Heart right ventricle (tissue), 16 donors: ENCODE measurements around the gene P3H2. TPM values are rescaled to one million over a fixed set of nuclear protein-coding genes. Genes with fewer than 3 reads are reported as not detected.

Experiments
- ATAC-seq, 8 donors: fragments of 200-7000 bp; cut with Tn5 transposase; one replicate each; pipeline ENCODE4 v1.9.1; 2020; ENCODE audit warnings: mild to moderate bottlenecking in 8 of 8, moderate library complexity in 8 of 8, moderate number of reproducible peaks in 1 of 8
- DNase-seq, 2 donors: peaks; one replicate each; pipeline ENCODE4 v3.0.0-alpha.2; 2020
- H3K27ac ChIP-seq, 10 donors: fragments of 200-600 bp; sonication (generic) in 2 of 10; one replicate each; pipeline versions ENCODE4 v1.5.0 to v1.8.0; 2020 to 2022; ENCODE audit warnings: mild to moderate bottlenecking in 3 of 10
- H3K27me3 ChIP-seq, 7 donors: fragments of 200-600 bp; one replicate each; pipeline ENCODE4 v1.8.0; 2021 to 2022; ENCODE audit warnings: mild to moderate bottlenecking in 2 of 7
- H3K36me3 ChIP-seq, 9 donors: fragments of 200-600 bp; sonication (generic) in 1 of 9; one replicate each; pipeline versions ENCODE4 v1.5.0 to v1.8.0; 2020 to 2022; ENCODE audit warnings: mild to moderate bottlenecking in 2 of 9
- H3K4me1 ChIP-seq, 9 donors: fragments of 200-600 bp; sonication (generic) in 1 of 9; one replicate each; pipeline versions ENCODE4 v1.5.0 to v1.8.0; 2020 to 2022; ENCODE audit warnings: mild to moderate bottlenecking in 4 of 9
- H3K4me3 ChIP-seq, 10 donors: fragments of 200-600 bp; sonication (generic) in 2 of 10; one replicate each; pipeline versions ENCODE4 v1.5.0 to v1.8.0; 2020 to 2022; ENCODE audit warnings: mild to moderate bottlenecking in 7 of 10, moderate library complexity in 2 of 10
- H3K9me3 ChIP-seq, 11 donors: fragments of 200-600 bp in 10 of 11; sonication (generic) in 2 of 11; one replicate each; pipeline versions ENCODE4 v1.5.0 to v1.8.0; 2013 to 2022; ENCODE audit warnings: mild to moderate bottlenecking in 2 of 11, control low read depth in 1 of 11, moderate library complexity in 1 of 11
- WGBS, 2 donors: extraction: QIAGEN DNeasy Blood & Tissue Kit; methylation state at CpG; one replicate each; pipeline ENCODE4 v1.1.7; 2013; ENCODE audit warnings: inconsistent platforms in 1 of 2; 5-methylcytosine and 5-hydroxymethylcytosine counted together
- intact Hi-C, 10 donors: fragments of 100-400 bp; cut with DNase I; formaldehyde crosslinking; loops; one replicate each; pipeline versions ENCODE4 v1.11.1 to v1.14.2; 2022
- long read RNA-seq, 3 donors: library from polyadenylated mRNA; unstranded; transcript quantifications; one replicate each; pipeline ENCODE4 v2.0.0, GENCODE V29; 2020 to 2021
- polyA plus RNA-seq, 2 donors: library from polyadenylated mRNA; stranded (reverse); fragments of 200-250 nt; gene quantifications; one replicate each; pipeline ENCODE4 v1.2.3, GENCODE V29; 2013
- total RNA-seq, 10 donors: library from RNA; stranded (reverse); fragmentation: NEBNext Ultra II Directional in 3 of 10; extraction: Animal tissue kit (Norgen Biotek cat#: 25700) in 3 of 10; gene quantifications; one replicate each; pipeline versions ENCODE4 v1.2.1 to v1.2.4, GENCODE V29; 2021 to 2023
- TF ChIP-seq, protein P1 (sequence below), 9 donors: fragments of 200-600 bp; sonication (generic) in 2 of 9; IDR thresholded peaks; one replicate each; pipeline versions ENCODE4 v1.5.0 to v1.8.0; 2021 to 2022; ENCODE audit warnings: antibody characterized with exemption in 9 of 9, mild to moderate bottlenecking in 5 of 9, moderate library complexity in 1 of 9
- donor health status: Arrhythmogenic right ventricular cardiomyopathy.
- donor health status: ischemic (EF 13 %, LVEDD 7.1; RV severe dilation, severe dysfunction).
- donor health status: healthy with polysubstance abuse.
- donor health status: DM: no; HTN: yes; CAD: no.
- donor health status: DM: no; HTN: no; CAD: no.
- donor health status: ischemic (EF 25% LVEDD 6.9; RV normal size, moderate dysfunction).
- donor health status: ischemic (EF 25% LVEDD 5.7; RV mildly dilated, moderate dysfunction).
- donor health status: healthy.
- donor health status: DM: yes; HTN: yes; CAD: no.
- donor health status: Ischemic cardiomyopathy.
- donor health status: ischemic (EF 35%, LVEDD 5.7; RV mildly dilated, moderate dysfunction).
- donor health status: nonischemic (EF 11% LVEDD 7.7; RV severe dilation, severe dysfunction).
- donor health status: DM: yes; HTN: yes; CAD: no.
- donor health status: PGD.
- donor health status: ischemic (EF 29% LVEDD 5.4; RV normal size, mild dysfunction).
- donor health status: nonischemic (EF 23%, LVEDD 6.1; RV moderate dilation, normal function).

P3H2 gene, protein sequence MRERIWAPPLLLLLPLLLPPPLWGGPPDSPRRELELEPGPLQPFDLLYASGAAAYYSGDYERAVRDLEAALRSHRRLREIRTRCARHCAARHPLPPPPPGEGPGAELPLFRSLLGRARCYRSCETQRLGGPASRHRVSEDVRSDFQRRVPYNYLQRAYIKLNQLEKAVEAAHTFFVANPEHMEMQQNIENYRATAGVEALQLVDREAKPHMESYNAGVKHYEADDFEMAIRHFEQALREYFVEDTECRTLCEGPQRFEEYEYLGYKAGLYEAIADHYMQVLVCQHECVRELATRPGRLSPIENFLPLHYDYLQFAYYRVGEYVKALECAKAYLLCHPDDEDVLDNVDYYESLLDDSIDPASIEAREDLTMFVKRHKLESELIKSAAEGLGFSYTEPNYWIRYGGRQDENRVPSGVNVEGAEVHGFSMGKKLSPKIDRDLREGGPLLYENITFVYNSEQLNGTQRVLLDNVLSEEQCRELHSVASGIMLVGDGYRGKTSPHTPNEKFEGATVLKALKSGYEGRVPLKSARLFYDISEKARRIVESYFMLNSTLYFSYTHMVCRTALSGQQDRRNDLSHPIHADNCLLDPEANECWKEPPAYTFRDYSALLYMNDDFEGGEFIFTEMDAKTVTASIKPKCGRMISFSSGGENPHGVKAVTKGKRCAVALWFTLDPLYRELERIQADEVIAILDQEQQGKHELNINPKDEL
- total RNA-seq (10 to 100 TPM in 3 of 10 donors, 1 to 10 TPM in 6, under 1 TPM in 1; 0.49 to 28.8 (median 4.4) TPM), polyA plus RNA-seq (under 1 TPM; 0.51 to 0.73 TPM)
- long read RNA-seq, donor 1 = 0 reads
- long read RNA-seq, donor 2, partial matches to known transcripts = 0 of 2 reads
- long read RNA-seq, donor 2, other reads (novel, unspliced or antisense) = 0 of 2 reads
- long read RNA-seq, donor 3, partial matches to known transcripts = 0 of 3 reads
- long read RNA-seq, donor 3, other reads (novel, unspliced or antisense) = 0 of 3 reads

DNA sequence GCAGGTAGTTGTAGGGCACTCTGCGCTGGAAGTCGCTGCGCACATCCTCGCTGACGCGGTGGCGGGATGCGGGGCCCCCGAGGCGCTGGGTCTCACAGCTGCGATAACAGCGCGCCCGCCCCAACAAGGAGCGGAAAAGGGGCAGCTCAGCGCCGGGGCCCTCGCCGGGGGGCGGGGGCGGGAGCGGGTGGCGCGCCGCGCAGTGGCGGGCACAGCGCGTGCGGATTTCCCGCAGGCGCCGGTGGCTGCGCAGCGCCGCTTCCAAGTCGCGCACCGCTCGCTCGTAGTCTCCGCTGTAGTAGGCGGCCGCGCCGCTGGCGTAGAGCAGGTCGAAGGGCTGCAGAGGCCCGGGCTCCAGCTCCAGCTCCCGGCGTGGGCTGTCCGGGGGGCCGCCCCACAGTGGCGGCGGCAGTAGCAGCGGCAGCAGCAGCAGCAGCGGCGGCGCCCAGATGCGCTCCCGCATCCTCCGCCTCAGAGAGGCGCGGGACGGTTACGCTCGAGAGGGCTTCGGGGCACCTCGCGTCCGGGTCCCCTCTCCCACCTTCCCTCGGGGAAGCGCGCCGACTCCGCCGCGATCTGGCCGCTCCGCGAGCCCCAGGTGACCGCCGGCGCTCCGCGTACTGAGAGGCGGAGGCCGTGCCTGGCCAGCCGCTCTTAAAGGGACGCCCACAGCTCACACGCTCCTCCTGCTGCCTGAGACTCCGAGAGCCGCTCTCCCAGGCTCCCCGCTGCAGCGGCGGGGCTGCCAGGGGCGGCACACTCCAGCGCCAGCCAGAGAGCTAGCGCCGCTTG is at the start of gene P3H2:
TSS of gene P3H2 (minus strand) at position 629 of the 792 bp plus-strand sequence. CDS start at position 463, 166 bp downstream.
- Histone ChIP-seq H3K9me3 (no peaks in the 10 kb centered on the region), H3K27ac (peak within 1 kb of the TSS in 7 of 10 donors; percentile 52 to 77 (median 72)), H3K4me1 (peaks cover 2 to 17% (median 7%) of the 10 kb centered on the region in 9 donors), H3K36me3 (no peaks in the 10 kb centered on the region), H3K4me3 (peak within 1 kb of the TSS; percentile 36 to 89 (median 70)), H3K27me3 (peaks cover 0 to 57% (median 8%) of the 10 kb centered on the region in 7 donors)
- DNase-seq (peak; percentile 76 to 80), ATAC-seq (peak; percentile 98 to 100 (median 99))
- WGBS, 2 donors = 1% methylated on average over 84 to 100 of the region's 100 CpGs
- TF ChIP-seq, protein P1, sequence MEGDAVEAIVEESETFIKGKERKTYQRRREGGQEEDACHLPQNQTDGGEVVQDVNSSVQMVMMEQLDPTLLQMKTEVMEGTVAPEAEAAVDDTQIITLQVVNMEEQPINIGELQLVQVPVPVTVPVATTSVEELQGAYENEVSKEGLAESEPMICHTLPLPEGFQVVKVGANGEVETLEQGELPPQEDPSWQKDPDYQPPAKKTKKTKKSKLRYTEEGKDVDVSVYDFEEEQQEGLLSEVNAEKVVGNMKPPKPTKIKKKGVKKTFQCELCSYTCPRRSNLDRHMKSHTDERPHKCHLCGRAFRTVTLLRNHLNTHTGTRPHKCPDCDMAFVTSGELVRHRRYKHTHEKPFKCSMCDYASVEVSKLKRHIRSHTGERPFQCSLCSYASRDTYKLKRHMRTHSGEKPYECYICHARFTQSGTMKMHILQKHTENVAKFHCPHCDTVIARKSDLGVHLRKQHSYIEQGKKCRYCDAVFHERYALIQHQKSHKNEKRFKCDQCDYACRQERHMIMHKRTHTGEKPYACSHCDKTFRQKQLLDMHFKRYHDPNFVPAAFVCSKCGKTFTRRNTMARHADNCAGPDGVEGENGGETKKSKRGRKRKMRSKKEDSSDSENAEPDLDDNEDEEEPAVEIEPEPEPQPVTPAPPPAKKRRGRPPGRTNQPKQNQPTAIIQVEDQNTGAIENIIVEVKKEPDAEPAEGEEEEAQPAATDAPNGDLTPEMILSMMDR (IDR thresholded peaks at IDR 0.05) = peak in 8 of 9 donors; percentile 17 to 72 (median 56)
- intact Hi-C loops = loop anchor here in 6 of 10 donors (5.0 to 10.0 kb wide), 4 partner anchors 146 to 156 kb away; no protein-coding TSS in a partner anchor

DNA sequence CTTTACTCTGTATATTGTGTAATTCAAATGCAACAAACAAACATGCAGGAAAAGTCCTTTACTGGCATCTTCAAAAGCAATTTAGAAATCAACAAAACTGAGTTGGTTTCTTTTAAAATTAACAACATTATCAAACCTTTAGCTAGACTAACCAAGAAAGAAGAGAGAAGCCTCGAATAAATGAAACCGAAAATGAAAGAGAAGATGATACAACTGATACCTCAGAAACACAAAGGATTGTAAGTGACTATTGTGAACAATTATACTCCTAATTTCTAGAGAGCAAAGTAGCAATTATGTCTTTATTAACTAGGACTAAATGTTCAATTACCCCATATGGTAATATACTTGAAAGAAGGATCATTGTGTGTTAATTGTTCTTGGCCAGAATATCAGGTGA is 49.2 kb upstream of the P3H2 start:
- TF ChIP-seq, protein P1 (IDR thresholded peaks at IDR 0.05) = no peak
- Histone ChIP-seq H3K27me3 (no peaks in the 10 kb centered on the region), H3K4me3 (peak overlapping the region in 2 of 10 donors; percentile 10 to 16), H3K27ac (peak overlapping the region in 1 of 10 donors; percentile 1), H3K4me1 (peaks cover 0 to 10% (median 0%) of the 10 kb centered on the region in 9 donors), H3K9me3 (no peaks in the 10 kb centered on the region), H3K36me3 (no peaks in the 10 kb centered on the region)
- DNase-seq = no peak
- no peak for ATAC-seq
- 67 to 80% methylated on average over 2 of the region's 2 CpGs for WGBS, 2 donors
- intact Hi-C loops = no loop called here

DNA sequence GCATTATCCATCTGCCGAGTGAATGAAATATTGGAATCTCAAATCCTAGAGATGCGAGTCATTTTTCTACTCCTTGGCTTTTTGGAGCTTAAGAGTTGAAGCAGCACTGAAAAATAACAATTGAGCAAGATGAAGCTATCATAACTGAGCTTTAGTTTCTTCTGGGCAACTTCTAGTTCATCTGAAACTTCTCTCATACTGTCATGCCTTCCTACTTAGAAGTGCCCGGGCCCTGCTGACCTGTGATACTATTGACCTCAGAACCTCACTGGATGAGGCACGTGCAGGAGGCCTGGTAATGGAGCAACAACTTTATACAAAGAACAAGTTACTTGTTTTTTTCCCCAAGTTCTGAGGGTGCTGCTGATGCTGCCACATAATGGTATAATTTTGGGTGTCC is 48.5 kb upstream of the P3H2 start:
- Histone ChIP-seq H3K27me3 (no peaks in the 10 kb centered on the region), H3K9me3 (no peaks in the 10 kb centered on the region), H3K4me3 (no peak overlapping the region), H3K4me1 (peaks cover 0 to 10% (median 0%) of the 10 kb centered on the region in 9 donors), H3K27ac (no peak overlapping the region), H3K36me3 (no peaks in the 10 kb centered on the region)
- DNase-seq (no peak), ATAC-seq (no peak)
- intact Hi-C loops = no loop called here
- TF ChIP-seq, protein P1 (IDR thresholded peaks at IDR 0.05) = no peak
- WGBS, 2 donors = 75 to 81% methylated on average over 4 of the region's 4 CpGs
